ENCODE results near the gene OR4D10. TPM values are rescaled to one million over a fixed set of nuclear protein-coding genes. Genes with fewer than 3 reads are reported as not detected.

The OR4D10 gene
- total and polyA plus RNA-seq, 2 experiments from 2014 or later, result not detected

DNA sequence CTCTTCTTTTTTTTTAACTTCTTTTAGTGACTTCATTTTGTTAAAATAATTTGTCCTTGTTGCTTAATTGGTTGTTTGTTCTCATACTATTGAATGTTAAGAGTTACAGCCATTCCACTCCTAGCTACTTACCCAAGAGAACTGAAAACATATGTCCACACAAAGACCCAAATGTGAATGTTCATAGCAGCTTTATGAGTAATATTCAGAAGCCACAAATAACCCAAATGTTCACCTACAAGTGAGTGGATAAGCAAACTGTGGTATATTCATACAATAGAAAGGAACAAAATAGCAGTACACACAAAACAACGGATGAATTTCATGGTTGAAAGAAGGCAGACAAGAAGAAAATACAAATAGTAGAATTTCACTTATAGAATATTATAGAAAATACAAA is 28.8 kb downstream of the OR4D10 start (continued):
- TF ChIP-seq, protein P1, sequence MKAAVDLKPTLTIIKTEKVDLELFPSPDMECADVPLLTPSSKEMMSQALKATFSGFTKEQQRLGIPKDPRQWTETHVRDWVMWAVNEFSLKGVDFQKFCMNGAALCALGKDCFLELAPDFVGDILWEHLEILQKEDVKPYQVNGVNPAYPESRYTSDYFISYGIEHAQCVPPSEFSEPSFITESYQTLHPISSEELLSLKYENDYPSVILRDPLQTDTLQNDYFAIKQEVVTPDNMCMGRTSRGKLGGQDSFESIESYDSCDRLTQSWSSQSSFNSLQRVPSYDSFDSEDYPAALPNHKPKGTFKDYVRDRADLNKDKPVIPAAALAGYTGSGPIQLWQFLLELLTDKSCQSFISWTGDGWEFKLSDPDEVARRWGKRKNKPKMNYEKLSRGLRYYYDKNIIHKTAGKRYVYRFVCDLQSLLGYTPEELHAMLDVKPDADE (IDR thresholded peaks at IDR 0.05), result no peak
- no peak for TF ChIP-seq NANOG (IDR thresholded peaks at IDR 0.05; ENCODE audit: borderline replicate concordance)
- TF ChIP-seq, protein P2, sequence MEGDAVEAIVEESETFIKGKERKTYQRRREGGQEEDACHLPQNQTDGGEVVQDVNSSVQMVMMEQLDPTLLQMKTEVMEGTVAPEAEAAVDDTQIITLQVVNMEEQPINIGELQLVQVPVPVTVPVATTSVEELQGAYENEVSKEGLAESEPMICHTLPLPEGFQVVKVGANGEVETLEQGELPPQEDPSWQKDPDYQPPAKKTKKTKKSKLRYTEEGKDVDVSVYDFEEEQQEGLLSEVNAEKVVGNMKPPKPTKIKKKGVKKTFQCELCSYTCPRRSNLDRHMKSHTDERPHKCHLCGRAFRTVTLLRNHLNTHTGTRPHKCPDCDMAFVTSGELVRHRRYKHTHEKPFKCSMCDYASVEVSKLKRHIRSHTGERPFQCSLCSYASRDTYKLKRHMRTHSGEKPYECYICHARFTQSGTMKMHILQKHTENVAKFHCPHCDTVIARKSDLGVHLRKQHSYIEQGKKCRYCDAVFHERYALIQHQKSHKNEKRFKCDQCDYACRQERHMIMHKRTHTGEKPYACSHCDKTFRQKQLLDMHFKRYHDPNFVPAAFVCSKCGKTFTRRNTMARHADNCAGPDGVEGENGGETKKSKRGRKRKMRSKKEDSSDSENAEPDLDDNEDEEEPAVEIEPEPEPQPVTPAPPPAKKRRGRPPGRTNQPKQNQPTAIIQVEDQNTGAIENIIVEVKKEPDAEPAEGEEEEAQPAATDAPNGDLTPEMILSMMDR (conservative IDR thresholded peaks at IDR 0.05; ENCODE audit: low read depth in 2 of 2), result no peak
- TF ChIP-seq EZH2phosphoT487 (IDR thresholded peaks at IDR 0.05; ENCODE audit: unreplicated experiment), result no peak
- TF ChIP-seq, protein P3, sequence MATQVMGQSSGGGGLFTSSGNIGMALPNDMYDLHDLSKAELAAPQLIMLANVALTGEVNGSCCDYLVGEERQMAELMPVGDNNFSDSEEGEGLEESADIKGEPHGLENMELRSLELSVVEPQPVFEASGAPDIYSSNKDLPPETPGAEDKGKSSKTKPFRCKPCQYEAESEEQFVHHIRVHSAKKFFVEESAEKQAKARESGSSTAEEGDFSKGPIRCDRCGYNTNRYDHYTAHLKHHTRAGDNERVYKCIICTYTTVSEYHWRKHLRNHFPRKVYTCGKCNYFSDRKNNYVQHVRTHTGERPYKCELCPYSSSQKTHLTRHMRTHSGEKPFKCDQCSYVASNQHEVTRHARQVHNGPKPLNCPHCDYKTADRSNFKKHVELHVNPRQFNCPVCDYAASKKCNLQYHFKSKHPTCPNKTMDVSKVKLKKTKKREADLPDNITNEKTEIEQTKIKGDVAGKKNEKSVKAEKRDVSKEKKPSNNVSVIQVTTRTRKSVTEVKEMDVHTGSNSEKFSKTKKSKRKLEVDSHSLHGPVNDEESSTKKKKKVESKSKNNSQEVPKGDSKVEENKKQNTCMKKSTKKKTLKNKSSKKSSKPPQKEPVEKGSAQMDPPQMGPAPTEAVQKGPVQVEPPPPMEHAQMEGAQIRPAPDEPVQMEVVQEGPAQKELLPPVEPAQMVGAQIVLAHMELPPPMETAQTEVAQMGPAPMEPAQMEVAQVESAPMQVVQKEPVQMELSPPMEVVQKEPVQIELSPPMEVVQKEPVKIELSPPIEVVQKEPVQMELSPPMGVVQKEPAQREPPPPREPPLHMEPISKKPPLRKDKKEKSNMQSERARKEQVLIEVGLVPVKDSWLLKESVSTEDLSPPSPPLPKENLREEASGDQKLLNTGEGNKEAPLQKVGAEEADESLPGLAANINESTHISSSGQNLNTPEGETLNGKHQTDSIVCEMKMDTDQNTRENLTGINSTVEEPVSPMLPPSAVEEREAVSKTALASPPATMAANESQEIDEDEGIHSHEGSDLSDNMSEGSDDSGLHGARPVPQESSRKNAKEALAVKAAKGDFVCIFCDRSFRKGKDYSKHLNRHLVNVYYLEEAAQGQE (IDR thresholded peaks at IDR 0.05; ENCODE audit: unreplicated experiment), result no peak

DNA sequence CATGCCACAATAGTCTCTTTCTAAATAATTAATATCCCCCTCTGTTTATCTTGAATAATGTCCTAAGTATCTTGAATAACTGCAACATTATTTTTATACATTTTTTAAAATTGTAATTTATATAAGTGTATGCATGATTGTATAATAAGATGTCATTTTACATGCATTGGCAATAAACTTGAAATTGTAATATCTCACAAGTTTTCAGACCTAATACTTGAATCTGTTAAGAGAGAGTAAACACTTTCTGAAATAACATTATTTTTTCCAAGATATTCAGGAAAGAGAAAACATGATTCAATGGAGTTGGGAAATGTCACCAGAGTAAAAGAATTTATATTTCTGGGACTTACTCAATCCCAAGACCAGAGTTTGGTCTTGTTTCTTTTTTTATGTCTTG is 30.2 kb downstream of the OR4D10 start, which contains the start of gene OR4D11:
OR4D11 (plus strand) TSS at position 301 of the 400 bp plus-strand sequence; CDS start at position 301, 0 bp downstream.
- no peaks in the 10 kb centered on the region for H3K27me3 Mint-ChIP-seq (ENCODE audit: insufficient read depth, low read depth, poor library complexity)
- Histone ChIP-seq H2AFZ (no peak within 1 kb of the TSS), H3K4me3 (no peak within 1 kb of the TSS), H3K27me3 (ENCODE audit: insufficient read depth) (no peaks in the 10 kb centered on the region), H4K20me1 (replicated peaks; ENCODE audit: insufficient read depth) (no peaks in the 10 kb centered on the region), H3K4me1 (ENCODE audit: insufficient read depth) (no peaks in the 10 kb centered on the region), H3K36me3 (ENCODE audit: insufficient read depth) (no peaks in the 10 kb centered on the region), H3K79me2 (replicated peaks; ENCODE audit: insufficient read depth) (no peaks in the 10 kb centered on the region), H3K9me2 (ENCODE audit: insufficient read depth) (no peaks in the 10 kb centered on the region), H3K4me2 (no peak within 1 kb of the TSS), H3F3A (replicated peaks; ENCODE audit: low read depth) (no peaks in the 10 kb centered on the region), H3K27ac (ENCODE audit: low read depth) (no peak within 1 kb of the TSS)
- ATAC-seq (no peak), DNase-seq (ENCODE audit: low spot score) (no peak)
- no peaks in the 10 kb centered on the region for H3K36me3 Mint-ChIP-seq (ENCODE audit: low read depth)
- no peak within 1 kb of the TSS for H3K27ac Mint-ChIP-seq
- H3K4me3 Mint-ChIP-seq, result no peak within 1 kb of the TSS
- H3K4me1 Mint-ChIP-seq, result no peaks in the 10 kb centered on the region
- no peaks in the 10 kb centered on the region for H3K9me3 Mint-ChIP-seq
- no peak for TF ChIP-seq NANOG (IDR thresholded peaks at IDR 0.05; ENCODE audit: borderline replicate concordance)
- TF ChIP-seq, protein P2 (conservative IDR thresholded peaks at IDR 0.05; ENCODE audit: low read depth in 2 of 2), result no peak
- TF ChIP-seq POLR2AphosphoS5 (IDR thresholded peaks at IDR 0.05; ENCODE audit: low read depth), result no peak
- no peak for TF ChIP-seq EZH2 (IDR thresholded peaks at IDR 0.05; ENCODE audit: low read depth, unreplicated experiment)
- TF ChIP-seq, protein P1 (IDR thresholded peaks at IDR 0.05), result no peak
- no peak for TF ChIP-seq EZH2phosphoT487 (IDR thresholded peaks at IDR 0.05; ENCODE audit: unreplicated experiment)
- no peak for TF ChIP-seq ZNF331 (CRISPR knock-in tag; IDR thresholded peaks at IDR 0.05; ENCODE audit: low read depth)
- TF ChIP-seq CREB1 (CRISPR knock-in tag; IDR thresholded peaks at IDR 0.05; ENCODE audit: low read depth), result no peak
